ENCODE measurements around the gene RELN. TPM values are rescaled to one million over a fixed set of nuclear protein-coding genes. Genes with fewer than 3 reads are reported as not detected.

Gene RELN
- total and polyA plus RNA-seq, 10 of the 15 experiments (the other 5 are each of a cell fraction or from before 2014, with no cell fraction given): 0.11 to 0.21 TPM; not detected in 8

- in situ Hi-C loops (cut with MboI): no loop called here
- ChIA-PET POLR2A (no interaction called here), RAD21 (ENCODE audit: unreplicated experiment) (no interaction called here), SMC1A (ENCODE audit: uncharacterized antibody, unreplicated experiment) (no interaction called here), CTCF (no interaction called here)
- H4K20me1 ChIP-seq (ENCODE audit: control insufficient read depth, insufficient read depth): no peaks in the 10 kb centered on the region
- FAIRE-seq: no peak
- no peak overlapping the region for H3K9ac ChIP-seq (ENCODE audit: control insufficient read depth, insufficient read depth, low read length)
- H2AFZ ChIP-seq (ENCODE audit: control insufficient read depth, low read depth, low read length): no peak overlapping the region
- no peaks in the 10 kb centered on the region for H3K4me1 ChIP-seq (ENCODE audit: control insufficient read depth, insufficient read depth, low read length)
- TF ChIP-seq EZH2 (IDR thresholded peaks at IDR 0.05; ENCODE audit: borderline replicate concordance, control insufficient read depth, low read depth, low read length) (no peak), EED (IDR thresholded peaks at IDR 0.05; ENCODE audit: low read depth) (no peak), POLR2AphosphoS2 (IDR thresholded peaks at IDR 0.05; ENCODE audit: low read depth, low read length) (no peak), MEF2B (IDR thresholded peaks at IDR 0.05; ENCODE audit: partially characterized antibody, poor library complexity, severe bottlenecking) (no peak), FOXM1 (IDR thresholded peaks at IDR 0.05; ENCODE audit: low read depth, low read length) (no peak), ZNF217 (IDR thresholded peaks at IDR 0.05) (no peak), SPI1 (IDR thresholded peaks at IDR 0.05; ENCODE audit: borderline replicate concordance, insufficient read depth, low read depth, low read length) (no peak), CHD1 (IDR thresholded peaks at IDR 0.05; ENCODE audit: low read depth, low read length) (no peak), SUPT20H (IDR thresholded peaks at IDR 0.05; ENCODE audit: borderline replicate concordance, control insufficient read depth, low read depth, low read length) (no peak)
- no peaks in the 10 kb centered on the region for H3K79me2 ChIP-seq (ENCODE audit: control insufficient read depth, insufficient read depth, low read length)
- intact Hi-C loops (cut with micrococcal nuclease; ENCODE audit: unreplicated experiment): no loop called here
- no peaks in the 10 kb centered on the region for H3K36me3 ChIP-seq (ENCODE audit: control insufficient read depth in 2 of 2, insufficient read depth in 2 of 2, low read length in 1 of 2)
- H3K27me3 ChIP-seq (replicated peaks in 1 of 2; ENCODE audit: control insufficient read depth in 2 of 2, insufficient read depth in 2 of 2, low read length in 1 of 2): peaks cover 0 to 3% of the 10 kb centered on the region in 2 experiments; a peak in 1 of 4 replicates
- DNase-seq (ENCODE audit: low read depth, low spot score): no peak
- no peaks in the 10 kb centered on the region for H3K9me3 ChIP-seq (replicated peaks; ENCODE audit: control insufficient read depth, insufficient read depth, low read length)
- 8% methylated on average over 4 of the region's 4 CpGs for WGBS (ENCODE audit: insufficient coverage, insufficient replicate concordance, low lambda C conversion rate, missing lambda C conversion rate)
- ATAC-seq: no peak
- no peak overlapping the region for H3K4me2 ChIP-seq (ENCODE audit: control insufficient read depth, insufficient read depth)
- BruUV-seq (replicated peaks): no TSS peak
- H3K4me3 ChIP-seq: no peak overlapping the region
- no peak overlapping the region for H3K27ac ChIP-seq (ENCODE audit: control insufficient read depth, insufficient read depth)
These were observed 6.6 kb upstream of the RELN start for GRCh38 chr7:103996017-103996551.

- intact Hi-C loops (cut with micrococcal nuclease; ENCODE audit: unreplicated experiment) (no loop called here), in situ Hi-C loops (cut with MboI) (no loop called here)
- H3K9me3 ChIP-seq (replicated peaks; ENCODE audit: control insufficient read depth, insufficient read depth, low read length): no peaks in the 10 kb centered on the region
- H3K4me3 ChIP-seq: no peak overlapping the region
- no peak overlapping the region for H3K9ac ChIP-seq (ENCODE audit: control insufficient read depth, insufficient read depth, low read length)
- ChIA-PET RAD21 (ENCODE audit: unreplicated experiment) (no interaction called here), CTCF (no interaction called here), POLR2A (no interaction called here), SMC1A (ENCODE audit: uncharacterized antibody, unreplicated experiment) (no interaction called here)
- no peaks in the 10 kb centered on the region for H3K4me1 ChIP-seq (ENCODE audit: control insufficient read depth, insufficient read depth, low read length)
- no peaks in the 10 kb centered on the region for H4K20me1 ChIP-seq (ENCODE audit: control insufficient read depth, insufficient read depth)
- H2AFZ ChIP-seq (ENCODE audit: control insufficient read depth, low read depth, low read length): no peak overlapping the region
- FAIRE-seq: no peak
- no peak for ATAC-seq
- H3K4me2 ChIP-seq (ENCODE audit: control insufficient read depth, insufficient read depth): no peak overlapping the region
- no peaks in the 10 kb centered on the region for H3K36me3 ChIP-seq (ENCODE audit: control insufficient read depth in 2 of 2, insufficient read depth in 2 of 2, low read length in 1 of 2)
- no peak for DNase-seq (ENCODE audit: low read depth, low spot score)
- H3K27me3 ChIP-seq (replicated peaks in 1 of 2; ENCODE audit: control insufficient read depth in 2 of 2, insufficient read depth in 2 of 2, low read length in 1 of 2): peaks cover 0 to 4% of the 10 kb centered on the region in 2 experiments; a peak in 1 of 4 replicates
- no peaks in the 10 kb centered on the region for H3K79me2 ChIP-seq (ENCODE audit: control insufficient read depth, insufficient read depth, low read length)
- no TSS peak for BruUV-seq (replicated peaks)
- no peak overlapping the region for H3K27ac ChIP-seq (ENCODE audit: control insufficient read depth, insufficient read depth)
- TF ChIP-seq RUNX3 (IDR thresholded peaks at IDR 0.05; ENCODE audit: low read length) (no peak), RELA (IDR thresholded peaks at IDR 0.05; ENCODE audit: borderline replicate concordance, partially characterized antibody) (no peak), ATF3 (IDR thresholded peaks at IDR 0.05; ENCODE audit: borderline replicate concordance, extremely low read depth, low read depth, low read length) (no peak), POLR2AphosphoS5 (IDR thresholded peaks at IDR 0.05; ENCODE audit: low read length) (no peak), NFYA (IDR thresholded peaks at IDR 0.05; ENCODE audit: borderline replicate concordance, low read depth, low read length) (no peak), ZNF207 (IDR thresholded peaks at IDR 0.05; ENCODE audit: borderline replicate concordance) (no peak), ESRRA (IDR thresholded peaks at IDR 0.05; ENCODE audit: low read length) (no peak), NBN (IDR thresholded peaks at IDR 0.05) (no peak), STAT1 (conservative IDR thresholded peaks at IDR 0.05) (no peak), RAD51 (IDR thresholded peaks at IDR 0.05) (no peak)
These were observed 6.1 kb upstream of the RELN start for GRCh38 chr7:103995554-103995953.

Measured in GM12878 (cell line).